Liver (tissue), 3 donors: Measurements from ENCODE around the gene CDK16.

Experiments used
- HNF4G ChIP-seq: IDR thresholded peaks from 2 replicates; pipeline ENCODE4 v1.6.1; 2016; ENCODE audit warnings: antibody characterized with exemption
- TF ChIP-seq, protein P1 (sequence below): fragments of 150-350 bp; IDR thresholded peaks from 2 replicates; pipeline ENCODE4 v1.5.1; 2017; ENCODE audit warnings: improper control_type of control experiment, low read depth, low read length; ENCODE audit not compliant: missing input control
- donor health status: healthy.
- donor health status: healthy.

DNA sequence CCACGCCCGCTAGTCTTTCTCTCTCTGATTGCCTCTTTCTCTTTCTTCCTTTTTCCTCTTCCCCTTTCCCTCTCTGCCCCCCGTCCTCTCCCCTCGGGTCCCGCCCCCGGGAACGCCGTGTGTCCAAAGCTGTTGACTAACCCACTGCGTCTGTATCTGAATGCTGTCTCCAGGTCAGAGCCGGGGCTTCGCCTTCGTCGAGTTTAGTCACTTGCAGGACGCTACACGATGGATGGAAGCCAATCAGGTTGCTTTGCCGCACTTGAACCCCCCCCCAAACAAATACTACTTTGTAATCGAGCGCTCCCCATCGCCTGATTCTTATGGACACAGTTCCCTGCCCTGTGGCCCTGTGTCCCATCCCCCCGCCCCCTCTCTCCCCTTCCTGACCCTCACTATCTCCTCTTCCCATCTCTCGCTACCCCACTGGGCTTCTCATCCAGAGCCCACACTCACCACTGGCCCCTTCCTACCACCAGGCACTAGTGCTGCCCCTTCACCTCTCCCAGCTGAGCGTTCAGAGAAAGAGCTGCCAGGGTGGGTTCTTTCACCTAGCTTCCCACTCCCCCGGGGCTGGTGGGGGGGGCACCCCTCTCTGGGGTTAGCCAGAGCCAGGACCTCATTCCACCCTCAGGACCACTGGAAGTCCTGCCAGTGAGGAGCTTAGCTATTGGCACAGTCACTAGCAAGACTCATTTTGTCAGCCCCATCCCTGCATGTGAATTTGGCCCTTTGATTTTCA, 43.5 kb upstream of the CDK16 start:
- no peak for TF ChIP-seq HNF4G
- TF ChIP-seq, protein P1, sequence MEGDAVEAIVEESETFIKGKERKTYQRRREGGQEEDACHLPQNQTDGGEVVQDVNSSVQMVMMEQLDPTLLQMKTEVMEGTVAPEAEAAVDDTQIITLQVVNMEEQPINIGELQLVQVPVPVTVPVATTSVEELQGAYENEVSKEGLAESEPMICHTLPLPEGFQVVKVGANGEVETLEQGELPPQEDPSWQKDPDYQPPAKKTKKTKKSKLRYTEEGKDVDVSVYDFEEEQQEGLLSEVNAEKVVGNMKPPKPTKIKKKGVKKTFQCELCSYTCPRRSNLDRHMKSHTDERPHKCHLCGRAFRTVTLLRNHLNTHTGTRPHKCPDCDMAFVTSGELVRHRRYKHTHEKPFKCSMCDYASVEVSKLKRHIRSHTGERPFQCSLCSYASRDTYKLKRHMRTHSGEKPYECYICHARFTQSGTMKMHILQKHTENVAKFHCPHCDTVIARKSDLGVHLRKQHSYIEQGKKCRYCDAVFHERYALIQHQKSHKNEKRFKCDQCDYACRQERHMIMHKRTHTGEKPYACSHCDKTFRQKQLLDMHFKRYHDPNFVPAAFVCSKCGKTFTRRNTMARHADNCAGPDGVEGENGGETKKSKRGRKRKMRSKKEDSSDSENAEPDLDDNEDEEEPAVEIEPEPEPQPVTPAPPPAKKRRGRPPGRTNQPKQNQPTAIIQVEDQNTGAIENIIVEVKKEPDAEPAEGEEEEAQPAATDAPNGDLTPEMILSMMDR = no peak
